ENCODE measurements around the gene CLPTM1.

DNA sequence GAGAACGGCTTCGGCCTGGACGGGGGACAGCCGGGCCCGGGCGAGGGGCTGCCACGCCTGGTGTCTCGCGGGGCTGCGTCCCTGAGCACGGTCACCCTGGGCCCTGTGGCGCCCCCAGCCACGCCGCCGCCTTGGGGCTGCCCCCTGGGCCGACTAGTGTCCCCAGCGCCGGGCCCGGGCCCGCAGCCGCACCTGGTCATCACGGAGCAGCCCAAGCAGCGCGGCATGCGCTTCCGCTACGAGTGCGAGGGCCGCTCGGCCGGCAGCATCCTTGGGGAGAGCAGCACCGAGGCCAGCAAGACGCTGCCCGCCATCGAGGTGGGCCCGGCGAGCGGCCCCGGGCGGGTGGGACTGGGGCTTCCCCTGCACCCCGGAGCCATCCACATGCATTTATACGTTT, 56.8 kb downstream of the CLPTM1 start:
- no peak for TF ChIP-seq POLR2A (IDR thresholded peaks at IDR 0.05)
- TF ChIP-seq, protein P1, sequence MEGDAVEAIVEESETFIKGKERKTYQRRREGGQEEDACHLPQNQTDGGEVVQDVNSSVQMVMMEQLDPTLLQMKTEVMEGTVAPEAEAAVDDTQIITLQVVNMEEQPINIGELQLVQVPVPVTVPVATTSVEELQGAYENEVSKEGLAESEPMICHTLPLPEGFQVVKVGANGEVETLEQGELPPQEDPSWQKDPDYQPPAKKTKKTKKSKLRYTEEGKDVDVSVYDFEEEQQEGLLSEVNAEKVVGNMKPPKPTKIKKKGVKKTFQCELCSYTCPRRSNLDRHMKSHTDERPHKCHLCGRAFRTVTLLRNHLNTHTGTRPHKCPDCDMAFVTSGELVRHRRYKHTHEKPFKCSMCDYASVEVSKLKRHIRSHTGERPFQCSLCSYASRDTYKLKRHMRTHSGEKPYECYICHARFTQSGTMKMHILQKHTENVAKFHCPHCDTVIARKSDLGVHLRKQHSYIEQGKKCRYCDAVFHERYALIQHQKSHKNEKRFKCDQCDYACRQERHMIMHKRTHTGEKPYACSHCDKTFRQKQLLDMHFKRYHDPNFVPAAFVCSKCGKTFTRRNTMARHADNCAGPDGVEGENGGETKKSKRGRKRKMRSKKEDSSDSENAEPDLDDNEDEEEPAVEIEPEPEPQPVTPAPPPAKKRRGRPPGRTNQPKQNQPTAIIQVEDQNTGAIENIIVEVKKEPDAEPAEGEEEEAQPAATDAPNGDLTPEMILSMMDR (IDR thresholded peaks at IDR 0.05 in 8 of 11, conservative IDR thresholded peaks at IDR 0.05 in 3 of 11) = no peak

All from spleen (tissue), 7 donors.